GM18508 (cell line): ENCODE results near the gene PRKCE.

ENCODE experiments used
- ATAC-seq: cut with Tn5 transposase; IDR thresholded peaks from one replicate; pipeline ENCODE4 v1.9.1; 2021; ENCODE audit warnings: moderate number of reproducible peaks; ENCODE audit not compliant: insufficient read depth, unreplicated experiment

PRKCE gene

DNA sequence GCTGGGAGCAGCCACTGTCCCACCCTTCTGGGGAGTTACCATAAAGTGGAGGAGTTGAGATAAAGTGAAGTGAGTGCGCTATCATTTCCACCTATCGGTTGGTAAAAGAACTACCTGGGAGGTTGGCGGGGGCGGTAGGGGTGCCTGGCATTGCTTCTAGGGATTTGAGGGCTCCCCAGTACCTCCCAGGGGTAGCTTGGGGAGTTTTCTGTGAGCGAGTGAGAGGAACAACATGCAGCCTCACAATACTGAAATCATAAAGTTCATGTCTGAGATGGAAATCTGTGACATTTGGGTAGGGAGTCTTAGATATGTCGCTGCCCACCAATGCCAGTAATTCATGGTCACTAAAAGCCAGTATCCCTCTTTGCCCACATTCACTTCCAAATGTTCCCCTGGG, 68.7 kb downstream of the PRKCE start:
- no peak for ATAC-seq

DNA sequence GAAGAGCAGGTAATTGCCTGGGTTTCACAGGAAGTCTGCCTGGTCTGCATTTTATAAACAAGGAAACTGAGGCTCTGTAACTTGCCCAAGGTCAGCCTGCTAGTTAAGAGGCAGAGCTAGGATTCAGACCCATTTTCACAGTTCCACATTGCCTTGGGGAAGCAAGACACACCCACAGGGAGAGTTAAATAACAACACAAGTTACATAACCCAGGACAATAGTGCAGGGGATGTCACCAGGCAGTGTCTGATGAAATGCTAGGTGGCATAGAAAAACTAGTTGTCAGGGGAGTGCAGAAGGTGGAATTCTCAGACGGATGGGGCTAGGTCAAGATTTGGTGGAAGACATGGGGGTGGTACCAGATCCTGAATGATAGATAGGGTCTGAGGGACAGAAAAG, 69.7 kb downstream of the PRKCE start:
- ATAC-seq, result no peak

DNA sequence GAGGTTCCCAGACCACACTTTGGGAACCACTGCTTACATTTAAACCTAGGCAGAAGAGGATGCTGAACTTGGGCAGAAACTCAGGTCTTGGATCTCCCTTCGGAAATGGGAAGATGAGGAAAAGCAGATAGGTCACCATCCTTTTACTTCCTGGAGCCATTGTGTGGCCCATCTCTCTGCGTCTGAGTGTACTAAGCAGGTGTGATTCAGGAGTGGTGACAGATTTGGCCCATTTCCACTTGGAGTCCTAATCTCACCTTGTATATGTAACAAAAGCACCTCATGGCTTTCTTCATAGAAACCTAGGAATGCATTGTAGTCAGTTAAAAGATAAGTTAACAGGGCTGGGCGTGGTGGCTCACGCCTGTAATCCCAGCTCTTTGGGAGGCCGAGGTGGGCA, 71.0 kb downstream of the PRKCE start:
- no peak for ATAC-seq

DNA sequence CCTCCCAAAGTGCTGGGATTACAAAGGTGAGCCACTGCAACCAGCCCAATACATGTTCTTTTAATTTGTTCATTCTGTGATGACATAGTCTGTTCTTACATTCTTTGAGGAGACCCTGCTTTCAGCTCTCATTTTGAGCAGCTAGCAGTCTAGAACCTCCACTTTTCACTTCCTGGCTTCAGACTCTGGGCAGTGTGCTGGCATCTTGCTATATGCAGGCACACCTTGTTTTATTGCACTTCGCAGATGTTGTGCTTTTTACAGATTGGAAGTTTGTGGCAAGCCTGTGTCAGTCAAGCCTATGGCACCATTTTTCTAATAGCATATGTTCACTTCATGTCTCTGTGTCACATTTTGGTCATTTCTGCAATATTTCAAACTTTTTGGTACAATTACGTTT, 72.4 kb downstream of the PRKCE start:
- no peak for ATAC-seq

DNA sequence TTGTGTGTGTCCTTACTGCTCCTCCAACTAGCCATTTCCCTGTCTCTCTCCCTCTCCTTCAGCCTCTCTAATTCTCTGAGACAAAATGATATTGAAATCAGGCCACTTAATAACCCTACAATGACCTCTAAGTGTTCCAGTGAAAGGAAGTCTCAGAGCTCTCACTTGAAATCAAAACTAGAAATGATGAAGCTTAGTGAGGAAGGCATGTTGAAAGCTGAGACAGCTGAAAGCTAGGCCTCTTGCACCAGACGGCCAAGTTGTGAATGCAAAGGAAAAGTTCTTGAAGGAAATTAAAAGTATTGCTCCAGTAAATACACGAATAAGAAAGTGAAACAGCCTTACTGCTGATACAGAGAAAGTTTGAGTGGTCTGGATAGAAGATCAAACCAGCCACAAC, 72.9 kb downstream of the PRKCE start:
- no peak for ATAC-seq

DNA sequence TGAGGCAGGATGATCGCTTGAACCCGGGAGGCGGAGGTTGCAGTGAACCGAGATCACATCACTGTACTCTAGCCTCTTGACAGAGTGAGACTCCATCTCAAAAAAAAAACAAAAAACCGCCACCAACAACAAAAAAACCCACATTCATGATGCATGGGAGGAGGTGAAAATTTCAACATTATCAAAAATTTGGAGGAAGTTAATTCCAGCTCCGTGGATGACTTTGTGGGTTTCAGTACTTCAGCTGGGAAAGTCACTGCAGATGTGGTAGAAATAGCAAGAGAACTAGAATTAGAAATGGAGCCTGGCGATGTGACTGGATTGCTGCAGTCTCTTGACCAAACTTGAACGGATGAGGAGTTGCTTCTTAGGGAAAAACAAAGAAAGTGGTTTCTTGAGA, 74.3 kb downstream of the PRKCE start:
- ATAC-seq, result no peak

DNA sequence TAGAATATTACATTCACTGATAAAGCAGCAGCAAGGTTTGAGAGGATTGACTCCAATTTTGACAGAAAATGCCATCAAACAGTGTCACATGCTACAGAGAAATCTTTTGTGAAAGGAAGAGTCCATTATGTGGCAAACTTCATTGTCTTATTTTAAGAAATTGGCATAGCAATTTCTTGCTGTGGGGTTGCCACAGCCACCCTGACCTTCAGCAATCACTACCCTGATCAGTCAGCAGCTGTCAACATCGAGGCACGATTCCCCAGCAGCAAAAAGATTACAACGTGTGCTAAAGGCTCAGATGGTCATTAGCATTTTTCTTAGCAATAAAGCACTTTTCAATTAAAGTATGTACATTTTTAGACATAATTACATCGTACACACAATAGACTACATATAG, 74.7 kb downstream of the PRKCE start:
- no peak for ATAC-seq

DNA sequence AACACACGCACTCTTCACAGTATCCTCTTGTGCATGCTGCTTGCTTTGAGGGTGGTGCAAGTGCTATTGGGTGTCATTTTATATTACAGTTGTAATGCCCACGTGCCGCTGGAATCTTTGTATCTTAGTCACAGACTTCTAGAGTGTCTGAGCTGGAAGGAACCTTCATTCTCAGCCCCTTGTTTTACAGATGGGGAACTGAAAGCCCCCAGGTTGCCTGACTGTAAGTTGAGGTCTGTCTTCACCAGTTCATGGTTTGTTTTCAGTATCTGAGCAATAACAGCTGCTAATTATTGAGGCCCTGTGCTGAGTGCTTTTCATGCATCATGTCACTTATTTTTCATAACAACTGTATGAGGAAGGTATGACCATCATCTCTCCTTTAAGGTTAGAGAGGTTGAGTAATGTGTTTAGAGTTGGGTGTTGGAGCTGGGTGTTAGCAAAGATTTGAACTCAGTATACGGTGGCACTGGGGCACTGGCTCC, 77.0 kb downstream of the PRKCE start:
- ATAC-seq, result peak; percentile 67

DNA sequence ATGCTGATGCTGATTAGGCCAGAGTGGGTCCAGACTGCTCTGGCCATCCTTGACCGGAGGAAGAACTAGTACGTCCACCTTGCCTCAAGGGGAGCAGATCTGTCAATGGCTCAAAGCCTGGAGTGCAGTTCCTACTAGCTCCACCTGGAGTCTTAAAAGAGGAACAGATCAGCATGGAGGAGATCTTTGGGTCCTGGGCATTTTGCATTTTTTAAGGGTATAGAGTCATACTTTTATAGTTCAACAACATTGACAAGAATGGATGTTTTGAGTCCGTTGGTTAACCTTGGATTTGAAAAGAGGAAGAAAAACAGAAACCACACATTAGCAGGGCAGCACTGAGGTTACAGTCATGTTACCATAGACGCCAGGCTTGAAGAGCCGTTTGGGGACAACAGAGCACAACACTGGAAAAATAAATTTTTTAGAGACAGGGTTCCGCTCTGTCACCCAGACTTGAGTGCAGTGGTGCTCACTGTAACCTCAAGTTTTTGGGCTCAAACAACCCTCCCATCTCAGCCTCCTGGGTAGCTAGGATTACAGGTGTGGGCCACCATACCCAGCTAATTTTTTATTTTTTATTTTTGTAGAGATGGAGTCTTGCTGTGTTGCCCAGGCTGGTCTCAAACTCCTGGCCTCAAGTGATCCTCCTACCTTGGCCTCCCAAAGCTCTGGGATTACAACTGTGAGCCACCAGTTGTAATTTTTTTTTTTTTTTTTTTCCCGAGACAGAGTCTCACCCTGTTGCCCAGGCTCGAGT, 78.5 kb downstream of the PRKCE start:
- ATAC-seq, result peak; percentile 32

DNA sequence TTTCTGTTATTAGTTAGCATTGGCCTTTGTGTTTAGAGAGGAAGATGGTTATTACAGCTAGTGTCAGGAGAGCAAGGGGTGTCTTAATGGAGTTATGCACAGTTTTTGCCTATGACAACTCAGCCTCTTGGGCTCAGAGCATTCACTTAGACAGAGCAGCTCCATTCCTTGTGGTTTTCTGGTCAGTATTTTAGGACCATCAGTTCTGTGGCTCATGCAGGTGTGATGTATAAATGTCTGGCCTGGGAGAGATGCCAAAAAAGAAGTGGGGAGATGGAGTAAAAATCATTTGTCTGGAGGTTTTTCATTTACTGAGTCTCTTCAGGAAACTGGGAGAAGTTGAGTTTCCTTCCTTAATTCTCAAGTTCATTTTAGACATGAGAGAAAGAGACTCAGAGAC, 79.7 kb downstream of the PRKCE start:
- no peak for ATAC-seq

DNA sequence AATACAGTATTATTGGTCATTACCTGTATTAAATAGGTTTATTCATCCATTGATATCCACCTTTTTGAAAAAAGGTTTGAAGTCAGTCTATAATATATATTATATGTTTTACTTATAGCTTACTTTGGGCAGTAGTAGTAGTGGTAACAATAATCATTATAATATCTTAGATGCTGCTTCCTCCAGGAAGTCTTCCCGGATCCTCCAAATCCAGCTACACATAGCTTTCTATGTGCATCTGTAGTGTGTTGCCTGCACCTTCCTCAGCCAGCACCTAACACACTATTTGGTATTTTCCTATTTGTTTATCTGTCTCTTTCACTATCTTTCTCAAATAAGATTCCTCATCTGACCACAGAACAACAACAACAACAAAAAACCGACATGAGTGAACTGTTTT, 81.0 kb downstream of the PRKCE start:
- no peak for ATAC-seq

DNA sequence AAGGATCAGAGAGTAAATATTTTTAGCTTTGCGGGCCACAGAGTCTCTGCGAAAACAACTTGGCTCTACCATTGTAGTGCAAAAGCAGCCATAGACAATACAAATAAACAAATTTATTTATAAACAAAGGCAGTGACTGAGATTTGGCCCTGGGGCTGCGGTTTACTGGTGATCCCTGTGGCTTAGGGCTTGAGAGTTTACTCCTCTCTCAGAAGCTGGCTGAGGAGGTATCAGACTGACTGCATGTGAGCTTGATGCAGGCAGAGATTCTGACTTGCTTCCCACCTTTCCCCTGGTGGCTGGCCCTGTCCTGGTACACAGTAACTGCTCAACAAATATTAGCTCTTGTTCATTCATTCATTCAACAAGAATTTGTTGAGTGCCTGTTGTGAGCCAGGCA, 81.5 kb downstream of the PRKCE start:
- no peak for ATAC-seq

DNA sequence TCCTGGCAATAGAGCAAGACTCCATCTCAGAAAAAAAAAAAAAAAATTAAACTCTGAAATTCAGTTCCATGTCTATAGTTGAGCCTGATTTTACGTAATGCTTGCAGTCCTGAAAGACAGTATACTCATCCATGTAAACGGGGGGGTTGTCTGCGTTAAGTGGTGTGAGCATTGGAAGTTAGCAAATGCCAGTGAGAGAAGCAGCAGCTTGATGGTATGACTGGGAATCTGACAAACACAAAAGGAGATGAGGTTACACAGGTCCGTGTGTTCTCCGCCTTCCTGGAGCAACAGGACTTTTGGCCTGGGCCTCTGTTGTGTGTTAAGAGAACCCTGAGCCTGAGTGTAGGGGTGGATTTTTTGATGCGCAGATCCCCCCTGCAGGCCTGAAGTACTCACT, 82.9 kb downstream of the PRKCE start:
- ATAC-seq, result no peak

DNA sequence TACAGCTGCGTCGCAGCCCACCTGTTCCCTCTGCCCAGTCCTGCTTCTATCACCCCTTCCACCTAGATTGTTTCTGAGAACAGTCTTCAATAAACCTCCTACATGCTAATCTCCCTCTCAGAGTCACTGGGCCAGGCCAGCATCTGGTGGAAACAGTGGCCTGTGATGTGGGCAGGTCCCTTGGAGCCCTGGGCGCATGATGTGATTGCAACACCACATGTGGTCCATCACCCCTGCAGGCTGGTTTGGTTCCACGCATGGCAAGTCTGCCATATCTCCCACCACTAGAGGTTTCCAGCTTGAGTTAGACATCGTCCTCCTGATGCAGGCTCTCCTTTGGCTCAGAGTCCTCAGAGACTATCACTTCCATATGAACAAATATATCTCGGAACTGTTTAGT, 83.5 kb downstream of the PRKCE start:
- no peak for ATAC-seq

DNA sequence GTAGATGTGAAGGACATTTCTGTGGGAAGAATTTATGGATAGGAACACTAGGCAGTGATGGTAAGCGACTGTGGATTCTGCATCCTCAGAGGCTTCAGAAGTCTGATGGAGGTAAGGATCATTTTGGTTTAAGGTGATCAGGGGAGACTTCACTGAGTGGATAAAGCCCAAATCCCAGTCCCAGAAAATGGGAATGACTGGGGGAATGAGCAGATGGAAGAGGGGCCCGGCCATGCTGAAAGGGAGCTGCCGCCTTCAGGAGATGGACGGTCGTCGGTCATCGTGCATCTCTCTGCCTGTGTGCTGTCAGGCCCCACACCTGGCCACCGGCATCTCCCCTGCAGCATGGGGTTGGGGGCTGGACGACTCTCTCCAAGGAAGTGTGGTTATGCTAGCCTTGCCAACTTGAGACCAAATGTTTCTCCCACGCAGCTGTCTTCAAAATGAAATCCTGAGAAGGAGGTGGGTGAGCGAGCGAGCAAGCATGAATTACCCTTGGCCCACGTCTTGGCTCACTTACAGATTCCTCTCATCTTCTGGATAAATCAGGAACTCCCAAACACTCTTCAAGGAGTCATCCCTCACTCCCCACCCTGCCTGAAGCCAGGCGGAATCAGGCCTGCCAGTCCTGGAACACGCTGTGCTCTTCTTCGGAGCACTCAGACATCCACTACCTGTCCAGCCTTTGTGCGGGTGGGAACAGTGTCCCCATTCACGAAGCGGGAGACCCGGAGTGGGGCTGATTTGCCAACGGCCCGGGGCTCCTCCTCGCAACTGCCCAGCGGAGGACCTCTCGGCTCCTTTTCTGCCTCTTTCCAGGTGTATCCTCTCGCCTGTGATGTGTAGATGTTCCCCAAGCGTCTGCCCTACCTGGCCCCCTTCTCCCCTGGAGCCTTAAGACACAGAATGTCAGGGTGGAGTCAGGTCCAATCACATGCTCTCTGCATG, 85.6 kb downstream of the PRKCE start:
- no peak for ATAC-seq

DNA sequence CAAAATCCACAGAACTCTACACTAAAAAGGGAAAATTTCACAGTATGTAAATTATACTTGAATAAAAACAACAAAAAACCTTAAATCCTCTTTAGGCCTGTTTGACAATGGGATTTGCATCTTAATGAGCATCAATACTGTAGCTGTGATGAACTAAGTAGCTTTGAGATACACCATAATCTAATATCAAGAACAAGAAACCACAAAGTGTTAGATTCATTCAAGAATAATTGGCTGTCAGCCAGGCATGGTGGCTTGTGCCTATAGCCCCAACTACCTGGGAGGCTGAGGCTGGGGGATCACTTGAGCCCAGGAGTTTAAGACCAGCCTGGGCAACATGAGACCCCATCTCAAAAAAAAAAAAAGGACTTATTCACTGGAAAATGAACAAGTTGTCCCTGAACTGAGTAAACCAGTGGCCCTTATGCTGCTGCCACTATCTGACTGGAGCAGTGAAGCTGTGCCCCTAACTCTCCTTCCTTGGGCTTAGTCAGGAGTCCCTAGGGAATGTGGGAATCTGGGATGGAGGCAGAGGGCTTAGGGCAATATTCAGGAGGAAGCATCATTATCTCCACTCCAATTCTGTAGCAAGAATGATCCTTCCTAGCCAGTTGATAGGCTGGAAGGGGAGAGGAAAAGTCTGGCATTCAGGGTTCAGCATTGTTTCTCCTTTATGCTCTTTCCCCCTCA, 88.5 kb downstream of the PRKCE start:
- ATAC-seq, result no peak

DNA sequence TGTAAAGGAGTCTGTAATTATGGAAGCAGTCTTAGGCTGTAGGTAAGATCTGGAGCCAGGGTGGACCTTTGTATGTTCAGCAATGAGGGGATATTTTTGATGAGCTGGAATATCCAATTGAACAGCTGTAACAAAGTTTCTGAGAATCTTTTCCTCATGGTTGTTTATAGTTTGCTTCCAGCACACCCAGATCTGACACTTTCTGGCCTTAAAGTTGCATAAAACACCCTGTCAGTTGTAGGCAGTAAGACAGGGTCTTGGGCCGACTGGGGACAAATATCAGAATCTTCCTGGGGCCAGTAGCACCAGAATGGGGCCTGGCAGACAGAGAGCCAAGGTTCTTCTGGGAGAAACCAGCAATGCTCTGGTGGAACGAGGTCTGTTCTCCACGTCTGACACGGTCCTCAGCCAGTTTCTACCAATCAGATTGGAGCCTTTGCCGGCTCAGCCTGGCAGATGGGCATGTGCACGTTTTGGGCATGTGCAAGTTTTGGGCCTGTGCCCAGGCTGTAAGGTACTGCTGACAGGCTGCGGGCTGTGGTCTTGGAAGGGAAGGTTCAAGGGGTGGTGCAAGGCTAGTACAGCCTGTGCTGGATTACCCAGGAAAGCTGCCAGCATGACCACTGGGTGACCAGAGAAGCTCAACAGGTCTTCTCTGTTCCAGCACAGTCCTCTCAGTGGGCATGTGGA, 89.8 kb downstream of the PRKCE start:
- no peak for ATAC-seq

DNA sequence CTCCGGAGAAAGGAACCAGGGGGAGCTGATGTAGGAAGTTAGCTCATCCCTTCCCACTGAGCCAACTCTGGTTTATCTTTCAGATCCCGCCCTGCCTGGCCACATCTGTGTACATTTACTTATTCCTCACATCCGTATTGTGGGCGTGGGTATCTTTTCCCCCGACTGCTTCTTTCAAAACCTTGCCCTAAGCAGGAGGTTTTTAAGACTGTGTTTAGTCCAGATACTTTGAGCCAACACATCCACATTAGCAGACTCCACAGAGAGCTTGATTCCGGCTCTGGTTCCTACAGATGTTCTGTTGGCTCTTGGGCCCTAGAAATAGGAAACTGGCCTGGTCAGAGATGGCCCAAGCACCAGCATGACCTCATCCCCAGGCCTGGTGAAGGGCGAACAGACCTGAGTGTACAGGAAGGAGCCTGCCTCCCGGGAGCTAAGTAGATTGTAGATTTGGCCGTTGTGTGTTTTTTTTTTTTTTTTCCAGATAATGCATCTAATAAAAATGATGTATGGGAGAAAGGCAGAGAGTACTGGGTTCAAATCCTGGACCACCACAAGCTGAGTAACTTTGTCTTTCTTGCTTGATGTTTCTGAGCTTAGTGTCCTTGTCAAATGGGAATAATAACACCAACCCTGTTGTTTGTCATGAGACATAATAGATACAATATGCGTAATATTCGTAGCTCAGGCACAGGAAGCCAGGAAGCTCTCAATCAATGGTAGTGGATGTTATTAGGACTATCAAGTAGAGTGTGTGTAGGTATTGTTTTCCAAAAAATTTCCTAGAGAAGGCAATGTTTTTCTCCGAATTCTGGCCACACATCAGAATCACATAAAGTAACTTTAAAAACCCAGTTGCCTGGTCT, 92.3 kb downstream of the PRKCE start:
- no peak for ATAC-seq

DNA sequence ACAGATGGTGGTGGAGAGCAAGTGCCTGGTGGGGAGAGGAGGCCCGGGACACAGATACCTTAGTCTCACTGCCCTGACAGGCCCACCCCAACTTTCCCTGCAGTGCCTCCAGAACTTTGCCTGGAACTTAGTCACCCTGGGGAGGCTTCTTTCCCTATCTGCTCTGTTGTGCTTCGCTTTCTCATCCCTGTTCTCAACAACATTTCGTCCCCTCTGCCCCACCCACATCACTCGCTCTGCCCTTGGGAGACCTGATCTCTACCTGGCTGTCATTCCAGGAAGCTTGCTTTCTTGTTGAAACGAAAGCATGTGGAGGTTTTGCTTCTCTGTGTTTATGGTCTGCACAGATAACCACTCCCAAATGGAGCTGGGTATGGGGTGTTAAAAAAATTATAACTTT, 93.8 kb downstream of the PRKCE start:
- ATAC-seq, result no peak
